Gastrocnemius medialis (tissue), 4 donors: Measurements from ENCODE around the gene ZDHHC7.

Experiments used
- CTCF ChIP-seq, 5 experiments: fragments of 450-650 bp in 3 of 5; fragments of 200-600 bp in 2 of 5; sonication (generic) in 2 of 5; IDR thresholded peaks in 4 of 5; conservative IDR thresholded peaks in 1 of 5; 1 replicate in 4 of 5; 2 replicates in 1 of 5; pipeline ENCODE4 v1.5.1; 2016 to 2019; ENCODE audit warnings: antibody characterized with exemption in 5 of 5, mild to moderate bottlenecking in 3 of 5, moderate library complexity in 3 of 5
- POLR2A ChIP-seq, 2 donors: fragments of 450-650 bp; IDR thresholded peaks; one replicate each; pipeline ENCODE4 v1.6.1; 2017; ENCODE audit warnings: antibody characterized with exemption in 2 of 2, mild to moderate bottlenecking in 2 of 2, moderate library complexity in 2 of 2

- TF ChIP-seq CTCF (IDR thresholded peaks at IDR 0.05 in 4 of 5, conservative IDR thresholded peaks at IDR 0.05 in 1 of 5) (no peak), POLR2A (IDR thresholded peaks at IDR 0.05) (no peak)
These were observed 20.6 kb downstream of the ZDHHC7 start for GRCh38 chr16:84990782-84991181.
